Measurements from ENCODE around the gene SDR39U1.
"Not testable (repeated sequence)": the region's sequence is repeated elsewhere in the genome, so short reads cannot be mapped to it uniquely, and the experiment has no call there.

The SDR39U1 gene

DNA sequence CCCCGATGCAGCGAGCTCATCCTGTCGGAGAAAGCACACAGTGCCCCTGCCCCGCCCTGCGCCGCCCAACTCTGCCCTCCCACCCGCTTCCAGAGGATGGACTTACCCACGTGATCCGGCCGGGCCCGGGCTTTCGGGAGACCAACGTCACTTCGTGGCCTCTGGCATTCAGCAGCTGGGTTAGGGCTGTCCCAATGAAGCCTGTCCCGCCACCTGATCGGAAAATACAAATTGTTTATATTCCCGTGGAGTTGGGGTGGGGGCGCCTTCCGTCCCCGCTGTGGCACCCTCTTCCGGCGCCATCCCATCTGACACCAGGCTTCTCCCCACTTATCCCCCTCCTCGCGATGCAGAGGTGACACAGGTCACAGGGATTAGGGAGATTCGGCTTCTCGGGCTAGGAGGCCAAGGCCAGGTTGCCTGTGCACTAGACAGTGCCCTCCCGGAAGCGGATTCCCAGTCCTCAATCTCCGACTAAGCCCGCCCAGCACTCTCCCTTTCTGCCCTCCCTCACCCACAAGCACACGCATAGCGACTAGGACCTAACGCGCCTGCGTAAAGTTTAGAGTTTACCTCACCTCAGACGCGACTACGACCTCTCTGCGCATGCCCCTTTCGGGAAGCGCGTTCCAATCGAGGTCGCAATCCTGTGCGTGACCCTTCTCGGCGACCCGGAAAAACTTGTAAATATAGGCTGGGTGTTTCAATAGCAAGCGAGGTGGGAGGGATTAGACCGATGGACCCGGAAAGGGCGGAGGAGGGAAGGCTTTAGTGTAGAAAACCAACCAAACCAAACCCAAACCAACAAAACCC, at the start of gene SDR39U1:
SDR39U1 (minus strand) TSS at position 537 of the 813 bp plus-strand sequence; CDS start at position 530, 7 bp downstream.
- DNase-seq: peak; percentile 89

- not testable (repeated sequence) for DNase-seq
Measured at GRCh38 chr14:24491586-24492408, 49.2 kb upstream of the SDR39U1 start.

DNA sequence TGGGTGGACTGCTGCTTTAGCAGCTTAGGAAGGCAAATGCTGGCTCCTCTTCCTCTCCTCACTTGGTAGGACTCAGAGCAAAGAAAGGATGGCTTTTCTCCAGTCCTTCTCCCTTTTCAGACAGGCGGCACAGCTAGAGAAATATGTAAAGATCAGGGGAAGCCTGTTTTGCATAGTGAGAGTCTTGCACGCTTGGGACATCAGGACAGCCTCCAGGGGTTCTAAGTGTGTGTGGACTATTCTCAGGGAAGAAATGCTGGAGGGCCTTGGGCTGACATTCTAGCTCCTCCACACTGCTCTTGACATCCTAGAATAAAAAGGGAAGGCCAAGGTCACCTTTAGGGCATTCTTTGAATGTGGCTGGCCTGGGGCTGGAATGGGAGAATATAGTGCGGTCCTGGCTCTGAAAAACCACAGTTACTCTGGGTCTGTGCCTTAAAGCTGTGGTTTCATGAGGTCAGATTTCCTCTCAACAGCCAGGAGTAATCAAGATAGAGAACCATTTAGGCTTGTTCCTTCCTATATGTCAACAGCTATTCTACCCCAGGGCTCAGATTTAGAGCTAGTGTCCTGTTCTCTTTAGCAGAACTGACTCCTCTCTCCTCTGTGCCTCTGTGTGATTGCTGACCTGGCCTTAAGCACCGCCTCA, 41.2 kb upstream of the SDR39U1 start:
- DNase-seq: no peak

DNA sequence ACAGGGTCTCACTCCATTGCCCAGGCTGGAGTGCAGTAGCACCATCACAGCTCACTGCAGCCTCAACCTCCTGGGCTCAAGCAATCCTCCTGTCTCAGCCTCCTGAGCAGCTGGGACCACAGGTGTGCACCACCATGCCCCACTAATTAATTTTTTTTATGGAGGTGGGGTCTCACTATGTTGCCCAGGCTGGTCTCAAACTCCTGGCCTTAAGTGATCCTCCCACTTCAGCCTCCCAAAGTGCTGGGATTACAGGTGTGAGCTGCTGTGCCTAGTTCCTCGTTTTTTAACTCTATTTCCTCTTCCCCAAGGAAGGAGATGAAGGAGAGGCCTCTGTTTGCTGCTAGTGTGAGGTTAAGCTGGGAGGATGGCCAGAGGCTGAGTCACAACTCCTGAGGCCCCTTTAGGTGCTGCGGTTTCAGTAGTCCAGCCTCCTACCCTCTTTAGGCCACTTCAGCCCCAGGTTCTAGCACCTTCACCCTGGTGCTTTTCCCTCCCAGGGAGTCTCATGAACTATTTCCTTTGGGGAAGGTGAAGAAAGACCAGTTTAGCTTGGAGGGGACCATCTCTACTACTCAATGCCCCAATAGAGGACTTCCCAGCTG, 40.2 kb upstream of the SDR39U1 start:
- not testable (repeated sequence) for DNase-seq

DNA sequence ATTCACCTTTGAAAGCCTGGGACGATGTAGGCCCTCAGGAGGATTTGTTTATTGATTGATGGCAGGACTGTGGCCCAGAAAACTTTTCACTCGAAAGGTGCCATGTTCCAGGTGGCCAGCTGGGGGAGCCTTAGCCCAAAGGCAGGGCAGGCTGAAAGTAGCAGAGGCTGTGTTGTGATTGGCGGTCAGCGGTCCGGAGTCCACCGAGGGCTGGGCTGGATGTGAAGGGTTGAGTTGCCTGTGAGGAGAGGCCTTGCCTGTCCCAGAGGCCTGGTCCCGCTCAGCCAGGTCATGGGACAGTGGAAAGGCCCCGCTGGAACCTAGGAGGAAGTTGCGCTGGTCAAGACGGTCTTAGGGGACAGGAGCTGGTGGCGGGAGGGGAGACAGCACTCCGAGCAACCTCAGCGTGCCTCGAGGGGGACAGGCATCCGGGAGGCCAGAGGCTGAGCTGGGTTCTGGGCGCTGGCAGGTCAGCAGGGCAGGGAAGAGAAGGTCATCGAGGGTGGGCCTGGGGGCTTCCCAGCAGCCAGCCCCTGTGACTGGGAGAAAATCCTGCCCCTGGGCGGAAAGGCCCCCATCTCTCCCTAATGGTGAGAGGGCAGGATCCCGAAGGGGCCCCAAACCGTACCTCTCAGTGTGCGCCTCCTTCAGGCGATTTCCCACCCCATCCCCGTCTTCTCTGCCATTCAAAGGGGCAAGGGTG, 39.2 kb upstream of the SDR39U1 start:
- DNase-seq: no peak

DNA sequence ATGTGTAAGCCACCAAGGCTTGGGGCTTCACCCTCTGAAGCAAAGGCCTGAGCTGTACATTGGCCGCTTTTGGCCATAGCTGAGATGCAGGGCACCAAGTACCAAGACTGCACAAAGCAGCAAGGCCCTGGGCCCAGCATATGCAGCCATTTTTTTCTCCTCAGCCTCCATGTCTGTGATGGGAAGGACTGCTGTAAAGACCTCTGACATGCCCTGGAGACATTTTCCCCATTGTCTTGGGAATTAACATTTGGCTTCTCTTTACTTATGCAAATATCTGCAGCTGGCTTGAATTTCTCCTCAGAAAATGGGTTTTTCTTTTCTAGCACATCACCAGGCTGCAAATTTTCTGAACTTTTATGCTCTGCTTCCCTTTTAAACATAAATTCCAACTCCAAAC, 37.4 kb upstream of the SDR39U1 start:
- not testable (repeated sequence) for DNase-seq

DNA sequence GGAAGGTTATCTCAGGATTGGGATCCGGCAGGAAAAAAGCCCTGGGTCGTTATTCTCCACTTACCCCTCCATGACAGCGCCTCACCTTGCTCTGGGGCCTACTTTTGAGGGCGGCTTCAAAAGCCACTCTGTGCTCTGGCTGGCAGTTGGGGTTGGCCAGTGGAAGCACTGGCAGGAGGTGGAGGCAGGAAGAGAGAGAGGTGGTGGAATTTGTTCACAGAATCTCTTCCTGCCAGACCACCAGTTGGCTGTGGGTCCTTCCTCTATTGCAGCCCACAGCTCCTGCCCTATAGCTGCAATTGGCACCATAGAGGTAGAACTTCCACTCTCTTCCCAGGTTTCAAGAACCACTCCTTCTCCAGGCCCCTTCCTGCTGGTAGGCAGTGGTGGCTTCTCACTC, 32.7 kb upstream of the SDR39U1 start:
- no peak for DNase-seq

DNA sequence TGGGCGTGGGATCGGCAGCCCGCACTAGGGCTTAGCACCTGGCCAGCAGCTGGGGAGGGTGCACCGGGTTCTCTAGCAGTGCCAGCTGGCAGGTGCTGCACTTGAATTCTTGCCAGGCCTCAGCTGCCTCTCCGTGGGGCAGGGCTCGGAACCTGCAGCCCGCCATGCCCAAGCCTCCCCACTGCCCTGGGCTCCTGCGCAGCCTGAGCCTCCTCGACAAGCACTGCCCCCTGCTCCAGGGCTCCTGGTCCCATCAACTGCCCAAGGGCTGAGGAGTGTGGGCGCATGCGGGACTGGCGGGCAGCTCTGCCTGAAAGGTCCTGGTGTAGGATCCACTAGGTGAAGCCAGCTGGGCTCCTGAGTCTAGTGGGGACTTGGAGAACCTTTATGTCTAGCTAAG, 30.6 kb upstream of the SDR39U1 start:
- DNase-seq: no peak

DNA sequence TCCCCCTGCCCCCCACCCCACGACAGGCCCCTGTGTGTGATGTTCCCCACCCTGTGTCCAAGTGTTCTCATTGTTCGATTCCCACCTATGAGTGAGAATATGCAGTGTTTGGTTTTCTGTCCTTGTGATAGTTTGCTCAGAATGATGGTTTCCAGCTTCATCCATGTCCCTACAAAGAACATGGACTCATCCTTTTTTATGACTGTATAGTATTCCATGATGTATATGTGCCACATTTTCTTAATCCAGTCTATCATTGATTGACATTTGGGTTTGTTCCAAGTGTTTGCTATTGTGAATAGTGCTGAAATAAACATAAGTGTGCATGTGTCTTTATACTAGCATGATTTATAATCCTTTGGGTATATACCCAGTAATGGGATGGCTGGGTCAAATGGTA, 27.9 kb upstream of the SDR39U1 start:
- not testable (repeated sequence) for DNase-seq

DNA sequence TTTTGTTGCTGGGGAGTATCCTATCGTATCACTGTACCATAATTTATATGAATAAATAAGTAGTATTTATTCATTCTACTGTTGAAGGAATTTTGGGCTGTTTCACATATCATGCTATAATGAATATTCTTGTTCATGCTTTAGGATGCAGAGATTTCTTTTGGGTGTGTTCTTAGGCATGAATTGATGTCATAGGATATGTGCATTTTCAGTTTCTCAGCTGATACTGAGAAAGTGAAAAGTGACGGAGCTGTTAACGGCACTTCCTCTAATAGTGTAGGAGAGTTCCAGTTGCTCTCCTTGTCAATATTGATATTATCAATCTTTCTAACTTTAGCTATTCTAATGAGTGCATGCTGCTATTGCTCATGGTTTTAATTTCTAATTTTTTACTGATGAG, 23.2 kb upstream of the SDR39U1 start:
- no peak for DNase-seq

- no peak for DNase-seq
Measured at GRCh38 chr14:24465368-24465767, 22.8 kb upstream of the SDR39U1 start.

GRCh38 chr14:24463884-24464785, 21.6 kb upstream of the SDR39U1 start:
- DNase-seq: no peak

DNA sequence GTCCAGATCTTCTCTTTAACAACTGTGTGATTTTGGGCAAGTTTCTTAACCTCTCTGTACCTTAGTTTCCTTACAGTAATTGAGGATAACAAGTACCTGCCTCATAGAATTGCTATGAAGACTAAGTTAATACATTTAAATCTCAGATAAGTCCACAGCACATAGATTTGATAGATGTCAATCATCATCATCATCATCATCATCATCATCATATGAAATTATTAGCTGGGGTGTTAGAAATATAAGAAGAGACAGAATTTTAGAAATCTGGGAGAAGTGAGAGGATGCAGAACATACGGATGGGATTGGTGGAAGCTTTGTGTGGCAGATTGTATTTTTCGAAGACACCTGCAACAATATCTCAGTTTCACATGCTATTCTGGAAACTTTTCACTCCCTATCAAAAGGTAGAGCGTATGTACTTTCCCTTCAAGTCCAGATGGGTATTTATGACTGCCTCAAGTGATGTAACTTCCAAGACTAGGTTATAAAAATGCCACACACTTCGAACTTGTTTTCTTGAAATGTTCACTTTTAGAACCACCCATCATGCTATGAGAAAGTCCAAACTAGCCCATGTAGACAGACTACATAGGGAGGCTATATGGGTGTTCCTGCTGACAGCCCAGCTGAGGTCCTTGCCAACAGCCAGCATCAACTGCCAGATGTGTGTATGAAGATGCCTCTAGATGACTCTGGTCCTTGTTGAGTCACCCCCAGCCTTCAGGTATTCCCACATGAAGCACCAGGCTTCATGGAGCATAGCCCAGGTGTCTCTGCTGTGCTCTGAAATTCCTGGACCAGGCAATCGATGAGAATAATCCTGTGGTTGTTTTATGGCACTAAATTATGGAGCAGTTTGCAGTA, 20.7 kb upstream of the SDR39U1 start:
- no peak for DNase-seq

DNA sequence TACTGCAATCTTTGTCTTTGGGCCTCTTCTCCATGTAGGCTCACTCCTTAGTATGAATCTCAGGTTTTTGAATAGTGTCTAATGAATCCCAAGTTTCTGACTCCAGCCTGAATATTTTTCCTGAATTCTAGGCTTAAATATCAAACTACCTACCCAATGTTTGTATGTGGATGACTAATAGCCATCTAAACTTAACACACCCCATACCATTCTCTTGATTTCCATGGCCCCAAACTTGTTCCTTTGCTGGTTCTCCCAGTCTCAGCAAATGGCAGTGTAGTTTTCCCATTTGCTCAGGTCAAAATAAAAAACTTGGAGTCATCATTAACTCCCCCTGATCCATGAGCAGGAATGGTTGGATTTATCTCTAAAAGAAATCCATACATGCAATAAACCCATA, 18.8 kb upstream of the SDR39U1 start:
- no peak for DNase-seq

- DNase-seq: no peak
Measured at GRCh38 chr14:24459331-24459730, 16.8 kb upstream of the SDR39U1 start.

DNA sequence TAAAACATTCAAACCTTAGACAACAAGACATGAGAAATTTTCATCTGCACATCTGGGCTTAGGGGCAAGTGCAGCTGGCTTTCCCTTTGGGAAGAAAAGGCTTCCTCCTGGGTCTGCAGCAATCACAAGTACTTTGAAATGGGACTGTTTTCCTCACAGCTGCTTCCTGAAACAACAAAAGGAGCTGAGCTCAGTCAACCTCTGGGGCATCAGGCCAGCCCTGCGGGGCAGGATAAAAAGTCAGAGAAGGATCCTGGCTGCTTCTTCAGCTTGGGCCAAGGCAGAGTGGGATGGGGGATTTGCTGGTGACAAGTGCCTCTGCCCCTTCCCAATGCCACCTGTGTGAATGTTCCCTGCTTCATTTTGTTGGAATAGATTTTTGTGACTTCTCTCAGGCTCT, 16.2 kb upstream of the SDR39U1 start:
- no peak for DNase-seq

DNA sequence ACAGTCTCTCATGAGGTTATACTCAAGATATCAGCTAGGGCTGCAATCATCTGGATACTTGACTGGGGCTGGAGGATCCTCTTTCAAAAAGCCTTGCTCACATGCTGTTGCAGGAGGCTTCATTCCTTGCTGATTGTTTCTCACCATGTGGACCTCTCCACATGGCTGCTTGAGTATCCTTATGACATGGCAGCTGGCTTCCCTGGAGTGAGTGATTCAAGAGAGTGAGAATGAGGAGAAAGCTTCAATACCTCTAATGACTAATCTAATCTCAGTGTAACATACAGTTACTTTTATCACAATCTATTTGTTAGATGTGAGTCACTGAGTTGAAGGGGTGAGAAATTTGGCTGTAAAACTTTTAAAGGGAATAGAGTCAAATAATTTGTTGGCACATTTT, 14.4 kb upstream of the SDR39U1 start:
- DNase-seq: no peak

DNA sequence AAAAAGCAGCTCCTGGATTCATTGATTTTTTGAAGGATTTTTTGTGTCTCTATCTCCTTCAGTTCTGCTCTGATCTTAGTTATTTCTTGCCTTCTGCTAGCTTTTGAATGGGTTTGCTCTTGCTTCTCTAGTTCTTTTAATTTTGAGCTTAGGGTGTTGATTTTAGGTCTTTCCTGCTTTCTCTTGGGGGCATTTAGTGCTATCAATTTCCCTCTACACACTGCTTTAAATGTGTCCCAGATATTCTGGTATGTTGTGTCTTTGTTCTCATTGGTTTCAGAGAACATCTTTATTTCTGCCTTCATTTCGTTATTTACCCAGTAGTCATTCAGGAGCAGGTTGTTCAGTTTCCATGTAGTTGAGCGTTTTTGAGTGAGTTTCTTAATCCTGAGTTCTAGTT, 8.3 kb upstream of the SDR39U1 start:
- not testable (repeated sequence) for DNase-seq

GRCh38 chr14:24443053-24443665, 583 bp upstream of the SDR39U1 start:
- DNase-seq: no peak

GRCh38 chr14:24441904-24442239, 704 bp downstream of the SDR39U1 start:
- no peak for DNase-seq

All from SIG-M5 (cell line).